Panc1 (cell line): ENCODE measurements around the gene GRIFIN. TPM values are rescaled to one million over a fixed set of nuclear protein-coding genes. Genes with fewer than 3 reads are reported as not detected.

ENCODE experiments used
- ATAC-seq: fragments of 200-7000 bp; cut with Tn5 transposase; 2 replicates; pipeline ENCODE4 v1.9.1; 2020; ENCODE audit warnings: mild to moderate bottlenecking, moderate library complexity
- Bru-seq: library from RNA; stranded (reverse); fragments of 400-500 nt; gene quantifications from one replicate; lab custom pipeline; 2021; lab: Mats Ljungman, UMichigan
- BruChase-seq, 2 experiments: library from RNA; stranded (reverse); fragments of 400-500 nt; gene quantifications; one replicate each; lab custom pipeline; 2021; lab: Mats Ljungman, UMichigan
- BruUV-seq: library from RNA; stranded (reverse); fragments of 400-500 nt; replicated peaks from 2 replicates; lab custom pipeline; 2021; lab: Mats Ljungman, UMichigan
- CTCF ChIA-PET: fragments of 300-600 bp; sonication (Branson Sonifier 250); formaldehyde crosslinking; loops from one replicate; lab custom pipeline; 2022; ENCODE audit warnings: antibody characterized with exemption; lab: Charles Lee
- POLR2A ChIA-PET: fragments of 300-600 bp; sonication (Branson Sonifier 250); formaldehyde crosslinking; loops from one replicate; lab custom pipeline; 2022; ENCODE audit warnings: antibody characterized with exemption; lab: Charles Lee
- DNase-seq: peaks from one replicate; pipeline ENCODE4 v3.0.0-alpha.2; 2010; ENCODE audit warnings: low read depth, low spot score
- H3K27ac ChIP-seq: 2 replicates; pipeline ENCODE4 v1.5.1; 2011; ENCODE audit warnings: mild to moderate bottlenecking, low read length, inconsistent platforms
- H3K27me3 ChIP-seq: fragments of 200-500 bp; sonication (Bioruptor generic); 2 replicates; pipeline ENCODE4 v1.6.0; 2014; ENCODE audit warnings: low read length, inconsistent platforms; ENCODE audit not compliant: control insufficient read depth, insufficient read depth
- H3K36me3 ChIP-seq: fragments of 200-500 bp; sonication (Bioruptor generic); 2 replicates; pipeline ENCODE4 v1.5.1; 2014; ENCODE audit warnings: inconsistent platforms, mild to moderate bottlenecking, low read length, moderate library complexity; ENCODE audit not compliant: control insufficient read depth, insufficient read depth
- H3K4me1 ChIP-seq: 2 replicates; pipeline ENCODE4 v1.5.1; 2011; ENCODE audit warnings: inconsistent platforms, mild to moderate bottlenecking, low read length, moderate library complexity; ENCODE audit not compliant: control insufficient read depth, insufficient read depth
- H3K4me3 ChIP-seq, 2 experiments: 2 replicates each; pipeline ENCODE4 v1.5.1; 2011 to 2012; ENCODE audit warnings: low read depth in 2 of 2, low read length in 2 of 2, mild to moderate bottlenecking in 2 of 2, inconsistent platforms in 1 of 2, moderate library complexity in 1 of 2
- H3K9me3 ChIP-seq: fragments of 200-500 bp; sonication (Bioruptor generic); 2 replicates; pipeline ENCODE4 v1.5.1; 2014; ENCODE audit warnings: low read depth, mild to moderate bottlenecking, inconsistent platforms, low read length, moderate library complexity; ENCODE audit not compliant: control insufficient read depth, insufficient read depth
- CTCF ChIP-seq: fragments of 450-650 bp; IDR thresholded peaks from 2 replicates; pipeline ENCODE4 v1.5.1; 2017; ENCODE audit warnings: mild to moderate bottlenecking
- POLR2AphosphoS5 ChIP-seq: IDR thresholded peaks from 2 replicates; pipeline ENCODE4 v1.6.1; 2012; ENCODE audit warnings: mild to moderate bottlenecking, low read depth, low read length, moderate library complexity
- REST ChIP-seq, 2 experiments: IDR thresholded peaks; 2 replicates each; pipeline ENCODE4 v1.6.1; 2011 to 2012; ENCODE audit warnings: low read depth in 2 of 2, control low read depth in 1 of 2, low read length in 1 of 2, mild to moderate bottlenecking in 1 of 2, moderate library complexity in 1 of 2; ENCODE audit not compliant: insufficient read depth in 1 of 2
- SIN3A ChIP-seq: IDR thresholded peaks from 2 replicates; pipeline ENCODE4 v1.6.1; 2012; ENCODE audit warnings: low read depth, mild to moderate bottlenecking, low read length, moderate library complexity, borderline replicate concordance; ENCODE audit not compliant: insufficient read depth
- TCF7L2 ChIP-seq: IDR thresholded peaks from 2 replicates; pipeline ENCODE4 v1.6.1; 2011; ENCODE audit warnings: mild to moderate bottlenecking, low read depth, low read length, inconsistent platforms
- in situ Hi-C: cut with HindIII; loops from 2 replicates; pipeline ENCODE4 v1.10.0; 2016; ENCODE audit warnings: low sequenced_read_pairs, low pct_unique_long_range_greater_than_20kb
- intact Hi-C: fragments of 100-400 bp; cut with micrococcal nuclease; formaldehyde crosslinking; loops from one replicate; pipeline ENCODE4 v1.10.0; 2022; ENCODE audit not compliant: unreplicated experiment
- long read RNA-seq: library from polyadenylated mRNA; unstranded; transcript quantifications from one replicate; pipeline ENCODE4 v2.0.0, GENCODE V29; 2021; ENCODE audit not compliant: unreplicated experiment
- polyA plus RNA-seq: library from polyadenylated mRNA; unstranded; fragments of >200 nt; gene quantifications from one replicate; pipeline ENCODE4 v1.2.1, GENCODE V29; 2012; ENCODE audit warnings: missing spikeins; ENCODE audit not compliant: insufficient read length
- total RNA-seq: library from RNA; stranded (reverse); gene quantifications from one replicate; pipeline ENCODE4 v1.2.1, GENCODE V29; 2021; ENCODE audit not compliant: unreplicated experiment

The GRIFIN gene
- total RNA-seq (not detected), Bru-seq, nascent RNA (not detected), BruChase-seq, experiment 1, labeled RNA remaining after a 2-hour chase (not detected), BruChase-seq, experiment 2, labeled RNA remaining after a 6-hour chase (not detected)
- polyA plus RNA-seq, result not detected
- long read RNA-seq, result 0 reads

GRCh38 chr7:2476298-2476697 is at the start of gene GRIFIN:
GRIFIN (minus strand) TSS chr7:2476398; CDS start chr7:2476383, 15 bp downstream.
- in situ Hi-C loops, result no loop called here

GRCh38 chr7:2524808-2525657 is 48.8 kb upstream of the GRIFIN start:
- Histone ChIP-seq H3K4me3 (no peak overlapping the region), H3K27ac (peak overlapping the region; percentile 83), H3K36me3 (no peaks in the 10 kb centered on the region), H3K4me1 (peaks cover 85% of the 10 kb centered on the region), H3K27me3 (no peaks in the 10 kb centered on the region), H3K9me3 (no peaks in the 10 kb centered on the region)
- intact Hi-C loops, result loop anchor here (5.0 kb wide), 1 partner anchor 48 kb away; the partner anchor contains the start of gene GRIFIN
- ChIA-PET POLR2A (interaction anchor here (0.7 kb wide), 1 partner anchor 135 kb away, joined by 3 read pairs; no protein-coding TSS in a partner anchor), CTCF (interaction anchor here (0.8 kb wide), 1 partner anchor 156 kb away, joined by 3 read pairs; no protein-coding TSS in a partner anchor)
- BruUV-seq, result no TSS peak
- no peak for DNase-seq
- in situ Hi-C loops, result no loop called here
- TF ChIP-seq SIN3A, result no peak
- TF ChIP-seq REST (IDR thresholded peaks at IDR 0.05; ENCODE audit: insufficient read depth in 1 of 2, low read depth in 2 of 2, low read length in 1 of 2), result 0 out of 4 replicates have a peak, but pooled peaks of 1 of the 2 experiments have one; percentile 10
- no peak for ATAC-seq

More at GRCh38 chr7:2476298-2476697, at the start of gene GRIFIN:
- Histone ChIP-seq H3K27me3 (no peaks in the 10 kb centered on the region), H3K4me1 (peaks cover 22% of the 10 kb centered on the region), H3K9me3 (no peaks in the 10 kb centered on the region), H3K4me3 (no peak within 1 kb of the TSS), H3K36me3 (no peaks in the 10 kb centered on the region), H3K27ac (no peak within 1 kb of the TSS)
- POLR2A ChIA-PET, result no interaction called here
- TF ChIP-seq POLR2AphosphoS5, result no peak
- BruUV-seq, result no TSS peak
- DNase-seq (no peak), ATAC-seq (no peak)
- intact Hi-C loops, result loop anchor here (5.0 kb wide), 1 partner anchor 46 kb away; no protein-coding TSS in a partner anchor
- CTCF ChIA-PET, result interaction anchor here (0.9 kb wide), 1 partner anchor 48 kb away, joined by 3 read pairs; no protein-coding TSS in a partner anchor

GRCh38 chr7:2523941-2524807 is 48.0 kb upstream of the GRIFIN start:
- intact Hi-C loops (loop anchor here (5.0 kb wide), 1 partner anchor 47 kb away; the partner anchor contains the start of gene GRIFIN), in situ Hi-C loops (no loop called here)
- Histone ChIP-seq H3K4me1 (peaks cover 77% of the 10 kb centered on the region), H3K36me3 (no peaks in the 10 kb centered on the region), H3K27ac (peak overlapping the region; percentile 83), H3K9me3 (no peaks in the 10 kb centered on the region), H3K27me3 (no peaks in the 10 kb centered on the region), H3K4me3 (peak overlapping the region; percentile 17 to 89)
- POLR2A ChIA-PET, result no interaction called here
- DNase-seq, result no peak
- TF ChIP-seq CTCF, result no peak
- TF ChIP-seq POLR2AphosphoS5, result peak; percentile 44; the same call in 1 of the 2 replicates
- no peak for TF ChIP-seq REST (IDR thresholded peaks at IDR 0.05; ENCODE audit: insufficient read depth in 1 of 2, low read depth in 2 of 2, low read length in 1 of 2)
- 0 out of 2 replicates have a peak, but pooled peaks have one; percentile 66 for TF ChIP-seq SIN3A
- no peak for TF ChIP-seq TCF7L2
- CTCF ChIA-PET, result interaction anchor here (0.7 kb wide), 1 partner anchor 48 kb away, joined by 3 read pairs; no protein-coding TSS in a partner anchor
- BruUV-seq, result no TSS peak
- ATAC-seq, result peak; percentile 19
